Panc1 (cell line): Measurements from ENCODE around the gene KCNIP4. TPM values are rescaled to one million over a fixed set of nuclear protein-coding genes. Genes with fewer than 3 reads are reported as not detected.

Experiments used
- ATAC-seq: fragments of 200-7000 bp; cut with Tn5 transposase; 2 replicates; pipeline ENCODE4 v1.9.1; 2020; ENCODE audit warnings: mild to moderate bottlenecking, moderate library complexity
- BruUV-seq: library from RNA; stranded (reverse); fragments of 400-500 nt; replicated peaks from 2 replicates; lab custom pipeline; 2021; lab: Mats Ljungman, UMichigan
- CTCF ChIA-PET: fragments of 300-600 bp; sonication (Branson Sonifier 250); formaldehyde crosslinking; loops from one replicate; lab custom pipeline; 2022; ENCODE audit warnings: antibody characterized with exemption; lab: Charles Lee
- POLR2A ChIA-PET: fragments of 300-600 bp; sonication (Branson Sonifier 250); formaldehyde crosslinking; loops from one replicate; lab custom pipeline; 2022; ENCODE audit warnings: antibody characterized with exemption; lab: Charles Lee
- DNase-seq: peaks from one replicate; pipeline ENCODE4 v3.0.0-alpha.2; 2010; ENCODE audit warnings: low read depth, low spot score
- H3K27ac ChIP-seq: 2 replicates; pipeline ENCODE4 v1.5.1; 2011; ENCODE audit warnings: mild to moderate bottlenecking, low read length, inconsistent platforms
- H3K27me3 ChIP-seq: fragments of 200-500 bp; sonication (Bioruptor generic); 2 replicates; pipeline ENCODE4 v1.6.0; 2014; ENCODE audit warnings: low read length, inconsistent platforms; ENCODE audit not compliant: control insufficient read depth, insufficient read depth
- H3K36me3 ChIP-seq: fragments of 200-500 bp; sonication (Bioruptor generic); 2 replicates; pipeline ENCODE4 v1.5.1; 2014; ENCODE audit warnings: inconsistent platforms, mild to moderate bottlenecking, low read length, moderate library complexity; ENCODE audit not compliant: control insufficient read depth, insufficient read depth
- H3K4me1 ChIP-seq: 2 replicates; pipeline ENCODE4 v1.5.1; 2011; ENCODE audit warnings: inconsistent platforms, mild to moderate bottlenecking, low read length, moderate library complexity; ENCODE audit not compliant: control insufficient read depth, insufficient read depth
- H3K4me3 ChIP-seq, 2 experiments: 2 replicates each; pipeline ENCODE4 v1.5.1; 2011 to 2012; ENCODE audit warnings: low read depth in 2 of 2, low read length in 2 of 2, mild to moderate bottlenecking in 2 of 2, inconsistent platforms in 1 of 2, moderate library complexity in 1 of 2
- H3K9me3 ChIP-seq: fragments of 200-500 bp; sonication (Bioruptor generic); 2 replicates; pipeline ENCODE4 v1.5.1; 2014; ENCODE audit warnings: low read depth, mild to moderate bottlenecking, inconsistent platforms, low read length, moderate library complexity; ENCODE audit not compliant: control insufficient read depth, insufficient read depth
- CTCF ChIP-seq: fragments of 450-650 bp; IDR thresholded peaks from 2 replicates; pipeline ENCODE4 v1.5.1; 2017; ENCODE audit warnings: mild to moderate bottlenecking
- POLR2AphosphoS5 ChIP-seq: IDR thresholded peaks from 2 replicates; pipeline ENCODE4 v1.6.1; 2012; ENCODE audit warnings: mild to moderate bottlenecking, low read depth, low read length, moderate library complexity
- REST ChIP-seq, 2 experiments: IDR thresholded peaks; 2 replicates each; pipeline ENCODE4 v1.6.1; 2011 to 2012; ENCODE audit warnings: low read depth in 2 of 2, control low read depth in 1 of 2, low read length in 1 of 2, mild to moderate bottlenecking in 1 of 2, moderate library complexity in 1 of 2; ENCODE audit not compliant: insufficient read depth in 1 of 2
- SIN3A ChIP-seq: IDR thresholded peaks from 2 replicates; pipeline ENCODE4 v1.6.1; 2012; ENCODE audit warnings: low read depth, mild to moderate bottlenecking, low read length, moderate library complexity, borderline replicate concordance; ENCODE audit not compliant: insufficient read depth
- TCF7L2 ChIP-seq: IDR thresholded peaks from 2 replicates; pipeline ENCODE4 v1.6.1; 2011; ENCODE audit warnings: mild to moderate bottlenecking, low read depth, low read length, inconsistent platforms
- in situ Hi-C: cut with HindIII; loops from 2 replicates; pipeline ENCODE4 v1.10.0; 2016; ENCODE audit warnings: low sequenced_read_pairs, low pct_unique_long_range_greater_than_20kb
- intact Hi-C: fragments of 100-400 bp; cut with micrococcal nuclease; formaldehyde crosslinking; loops from one replicate; pipeline ENCODE4 v1.10.0; 2022; ENCODE audit not compliant: unreplicated experiment
- total RNA-seq: library from RNA; stranded (reverse); gene quantifications from one replicate; pipeline ENCODE4 v1.2.1, GENCODE V29; 2021; ENCODE audit not compliant: unreplicated experiment

The KCNIP4 gene
- total RNA-seq, 1 experiment from 2014 or later: not detected

GRCh38 chr4:21097026-21097425 is 851.5 kb downstream of the KCNIP4 start:
- Histone ChIP-seq H3K4me1 (no peaks in the 10 kb centered on the region), H3K36me3 (no peaks in the 10 kb centered on the region), H3K27me3 (no peaks in the 10 kb centered on the region), H3K9me3 (no peaks in the 10 kb centered on the region), H3K27ac (no peak overlapping the region), H3K4me3 (no peak overlapping the region)
- ATAC-seq (no peak), DNase-seq (no peak)
- CTCF ChIA-PET: no interaction called here
- intact Hi-C loops: no loop called here
- in situ Hi-C loops: no loop called here
- no peak for TF ChIP-seq SIN3A
- TF ChIP-seq POLR2AphosphoS5: no peak
- TF ChIP-seq TCF7L2: no peak
- no peak for TF ChIP-seq REST (IDR thresholded peaks at IDR 0.05; ENCODE audit: insufficient read depth in 1 of 2, low read depth in 2 of 2, low read length in 1 of 2)
- TF ChIP-seq CTCF: no peak
- POLR2A ChIA-PET: no interaction called here
- BruUV-seq: no TSS peak

GRCh38 chr4:21092531-21092930 is 856.0 kb downstream of the KCNIP4 start:
- no peak for TF ChIP-seq TCF7L2
- no peak for TF ChIP-seq CTCF
- no peak for TF ChIP-seq REST (IDR thresholded peaks at IDR 0.05; ENCODE audit: insufficient read depth in 1 of 2, low read depth in 2 of 2, low read length in 1 of 2)
- TF ChIP-seq SIN3A: no peak
- no peak for TF ChIP-seq POLR2AphosphoS5
- no peak for DNase-seq
- no peak overlapping the region for H3K27ac ChIP-seq
- ATAC-seq: no peak
- intact Hi-C loops: no loop called here
- no peaks in the 10 kb centered on the region for H3K36me3 ChIP-seq
- H3K9me3 ChIP-seq: no peaks in the 10 kb centered on the region
- BruUV-seq: no TSS peak
- ChIA-PET POLR2A (no interaction called here), CTCF (no interaction called here)
- no peaks in the 10 kb centered on the region for H3K4me1 ChIP-seq
- in situ Hi-C loops: no loop called here
- no peaks in the 10 kb centered on the region for H3K27me3 ChIP-seq
- no peak overlapping the region for H3K4me3 ChIP-seq
